Measurements from ENCODE around the gene CNTNAP3. TPM values are rescaled to one million over a fixed set of nuclear protein-coding genes. Genes with fewer than 3 reads are reported as not detected.
"Not testable (repeated sequence)": the region's sequence is repeated elsewhere in the genome, so short reads cannot be mapped to it uniquely, and the experiment has no call there.

Gene CNTNAP3
- total RNA-seq, 1 experiment from 2014 or later, result 6.3 TPM

- CTCF ChIA-PET; H3K4me3 Mint-ChIP-seq (ENCODE audit: low read depth, unreplicated experiment); H3K9me3 Mint-ChIP-seq (ENCODE audit: low read depth, unreplicated experiment); H3K27ac Mint-ChIP-seq (ENCODE audit: unreplicated experiment); H3K27me3 Mint-ChIP-seq (ENCODE audit: unreplicated experiment); DNase-seq; intact Hi-C loops (cut with micrococcal nuclease; ENCODE audit: unreplicated experiment); BruUV-seq (replicated peaks); H3K4me1 Mint-ChIP-seq (ENCODE audit: low read depth, unreplicated experiment); H3K36me3 Mint-ChIP-seq (ENCODE audit: insufficient read depth, unreplicated experiment): not testable (repeated sequence)
Observed at GRCh38 chr9:39198000-39198709, 89.8 kb downstream of the CNTNAP3 start.

GRCh38 chr9:39171370-39171769 lies 116.6 kb downstream of the CNTNAP3 start:
- intact Hi-C loops (cut with micrococcal nuclease; ENCODE audit: unreplicated experiment); H3K36me3 Mint-ChIP-seq (ENCODE audit: insufficient read depth, unreplicated experiment); H3K27me3 Mint-ChIP-seq (ENCODE audit: unreplicated experiment); BruUV-seq (replicated peaks); DNase-seq; H3K4me3 Mint-ChIP-seq (ENCODE audit: low read depth, unreplicated experiment); H3K4me1 Mint-ChIP-seq (ENCODE audit: low read depth, unreplicated experiment); H3K27ac Mint-ChIP-seq (ENCODE audit: unreplicated experiment); CTCF ChIA-PET; H3K9me3 Mint-ChIP-seq (ENCODE audit: low read depth, unreplicated experiment): not testable (repeated sequence)

DNA sequence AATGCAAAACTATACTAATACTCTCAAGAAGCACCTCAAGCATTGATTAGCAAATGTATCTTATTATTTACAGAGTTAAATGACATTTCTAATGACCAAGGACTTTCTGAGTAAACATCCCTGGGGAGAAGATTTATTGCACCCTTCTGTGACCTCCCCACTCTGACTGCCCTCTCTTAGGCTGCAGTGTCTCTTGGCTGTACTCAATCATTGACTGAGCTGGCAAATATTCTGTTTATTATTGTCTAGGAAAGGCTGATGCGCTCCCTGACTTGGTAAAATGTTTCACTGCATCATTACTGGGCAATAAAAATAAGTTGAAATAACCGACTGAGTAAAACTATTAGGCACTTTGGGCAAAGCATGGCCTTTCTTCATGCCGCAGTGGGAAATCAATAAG lies 130.3 kb downstream of the CNTNAP3 start:
- CTCF ChIA-PET; H3K27me3 Mint-ChIP-seq (ENCODE audit: unreplicated experiment); H3K36me3 Mint-ChIP-seq (ENCODE audit: insufficient read depth, unreplicated experiment); BruUV-seq (replicated peaks); intact Hi-C loops (cut with micrococcal nuclease; ENCODE audit: unreplicated experiment); H3K4me1 Mint-ChIP-seq (ENCODE audit: low read depth, unreplicated experiment); DNase-seq; H3K4me3 Mint-ChIP-seq (ENCODE audit: low read depth, unreplicated experiment); H3K27ac Mint-ChIP-seq (ENCODE audit: unreplicated experiment); H3K9me3 Mint-ChIP-seq (ENCODE audit: low read depth, unreplicated experiment): not testable (repeated sequence)

GRCh38 chr9:39132826-39133552 lies 155.0 kb downstream of the CNTNAP3 start:
- H3K27ac Mint-ChIP-seq (ENCODE audit: unreplicated experiment); H3K27me3 Mint-ChIP-seq (ENCODE audit: unreplicated experiment); H3K36me3 Mint-ChIP-seq (ENCODE audit: insufficient read depth, unreplicated experiment); DNase-seq; H3K4me1 Mint-ChIP-seq (ENCODE audit: low read depth, unreplicated experiment); H3K9me3 Mint-ChIP-seq (ENCODE audit: low read depth, unreplicated experiment); CTCF ChIA-PET; BruUV-seq (replicated peaks); H3K4me3 Mint-ChIP-seq (ENCODE audit: low read depth, unreplicated experiment); intact Hi-C loops (cut with micrococcal nuclease; ENCODE audit: unreplicated experiment): not testable (repeated sequence)

- H3K4me1 Mint-ChIP-seq (ENCODE audit: low read depth, unreplicated experiment); H3K27me3 Mint-ChIP-seq (ENCODE audit: unreplicated experiment); DNase-seq; H3K27ac Mint-ChIP-seq (ENCODE audit: unreplicated experiment); H3K9me3 Mint-ChIP-seq (ENCODE audit: low read depth, unreplicated experiment); CTCF ChIA-PET; H3K36me3 Mint-ChIP-seq (ENCODE audit: insufficient read depth, unreplicated experiment); H3K4me3 Mint-ChIP-seq (ENCODE audit: low read depth, unreplicated experiment); intact Hi-C loops (cut with micrococcal nuclease; ENCODE audit: unreplicated experiment); BruUV-seq (replicated peaks): not testable (repeated sequence)
Observed at GRCh38 chr9:39121401-39121800, 166.6 kb downstream of the CNTNAP3 start.

- H3K36me3 Mint-ChIP-seq (ENCODE audit: insufficient read depth, unreplicated experiment); H3K4me3 Mint-ChIP-seq (ENCODE audit: low read depth, unreplicated experiment); DNase-seq; H3K4me1 Mint-ChIP-seq (ENCODE audit: low read depth, unreplicated experiment); CTCF ChIA-PET; H3K9me3 Mint-ChIP-seq (ENCODE audit: low read depth, unreplicated experiment); H3K27ac Mint-ChIP-seq (ENCODE audit: unreplicated experiment); intact Hi-C loops (cut with micrococcal nuclease; ENCODE audit: unreplicated experiment); BruUV-seq (replicated peaks); H3K27me3 Mint-ChIP-seq (ENCODE audit: unreplicated experiment): not testable (repeated sequence)
Observed at GRCh38 chr9:39111746-39112145, 176.2 kb downstream of the CNTNAP3 start.

GRCh38 chr9:39108145-39108544 lies 179.8 kb downstream of the CNTNAP3 start:
- intact Hi-C loops (cut with micrococcal nuclease; ENCODE audit: unreplicated experiment), result no loop called here
- BruUV-seq (replicated peaks), result no TSS peak
- H3K27ac Mint-ChIP-seq (ENCODE audit: unreplicated experiment), result no peak overlapping the region
- CTCF ChIA-PET, result no interaction called here
- H3K4me1 Mint-ChIP-seq (ENCODE audit: low read depth, unreplicated experiment), result no peaks in the 10 kb centered on the region
- no peak overlapping the region for H3K4me3 Mint-ChIP-seq (ENCODE audit: low read depth, unreplicated experiment)
- no peaks in the 10 kb centered on the region for H3K27me3 Mint-ChIP-seq (ENCODE audit: unreplicated experiment)
- H3K9me3 Mint-ChIP-seq (ENCODE audit: low read depth, unreplicated experiment), result no peaks in the 10 kb centered on the region
- no peak for DNase-seq
- TF ChIP-seq CTCF (IDR thresholded peaks at IDR 0.05; ENCODE audit: unreplicated experiment), result no peak
- no peaks in the 10 kb centered on the region for H3K36me3 Mint-ChIP-seq (ENCODE audit: insufficient read depth, unreplicated experiment)

- BruUV-seq (replicated peaks); DNase-seq; intact Hi-C loops (cut with micrococcal nuclease; ENCODE audit: unreplicated experiment); H3K4me1 Mint-ChIP-seq (ENCODE audit: low read depth, unreplicated experiment); H3K27me3 Mint-ChIP-seq (ENCODE audit: unreplicated experiment); H3K9me3 Mint-ChIP-seq (ENCODE audit: low read depth, unreplicated experiment); H3K27ac Mint-ChIP-seq (ENCODE audit: unreplicated experiment); H3K4me3 Mint-ChIP-seq (ENCODE audit: low read depth, unreplicated experiment); H3K36me3 Mint-ChIP-seq (ENCODE audit: insufficient read depth, unreplicated experiment); CTCF ChIA-PET: not testable (repeated sequence)
Observed at GRCh38 chr9:39097208-39097607, 190.8 kb downstream of the CNTNAP3 start.

DNA sequence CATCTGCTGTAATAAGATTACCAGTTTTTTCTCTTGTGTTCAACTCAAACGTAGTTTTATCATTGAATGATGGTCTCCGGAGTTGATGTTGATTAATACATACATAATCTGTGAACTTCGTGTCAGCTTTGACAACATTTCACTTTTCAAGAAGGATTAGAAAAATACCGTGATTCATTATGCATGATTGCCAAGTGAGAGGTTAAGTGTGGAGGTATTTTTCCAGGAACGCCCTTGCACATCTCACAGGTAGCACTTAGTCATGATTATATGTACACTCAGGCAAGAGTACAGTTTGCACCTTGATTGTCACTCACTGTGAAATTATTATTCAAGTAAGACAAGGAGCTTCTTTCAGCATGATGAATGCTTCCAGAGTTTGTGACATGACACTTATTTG lies 202.7 kb downstream of the CNTNAP3 start:
- CTCF ChIA-PET, result not testable (repeated sequence)

More for the DNA sequence above, 202.7 kb downstream of the CNTNAP3 start:
- H3K27me3 Mint-ChIP-seq (ENCODE audit: unreplicated experiment); BruUV-seq (replicated peaks); H3K36me3 Mint-ChIP-seq (ENCODE audit: insufficient read depth, unreplicated experiment); H3K4me1 Mint-ChIP-seq (ENCODE audit: low read depth, unreplicated experiment); DNase-seq; H3K27ac Mint-ChIP-seq (ENCODE audit: unreplicated experiment); H3K4me3 Mint-ChIP-seq (ENCODE audit: low read depth, unreplicated experiment); H3K9me3 Mint-ChIP-seq (ENCODE audit: low read depth, unreplicated experiment); intact Hi-C loops (cut with micrococcal nuclease; ENCODE audit: unreplicated experiment): not testable (repeated sequence)

Measured in Calu3 (cell line).